Adrenal gland (tissue), 5 donors: ENCODE measurements around the gene PITX3.

Experiments used
- POLR2A ChIP-seq, 2 donors: fragments of 450-650 bp; IDR thresholded peaks; one replicate each; pipeline ENCODE4 v1.6.1; 2017; ENCODE audit warnings: antibody characterized with exemption in 2 of 2, mild to moderate bottlenecking in 2 of 2, moderate library complexity in 1 of 2
- TF ChIP-seq, protein P1 (sequence below), 6 experiments: fragments of 450-650 bp in 4 of 6; fragments of 200-600 bp in 2 of 6; sonication (generic) in 1 of 6; IDR thresholded peaks; 1 replicate in 5 of 6; 2 replicates in 1 of 6; pipeline versions ENCODE4 v1.5.1 to v1.8.0; 2016 to 2021; ENCODE audit warnings: antibody characterized with exemption in 6 of 6, mild to moderate bottlenecking in 2 of 6, moderate library complexity in 1 of 6
- donor health status: DM: no; HTN: no; CAD: no.

GRCh38 chr10:102188298-102188940, 52.9 kb downstream of the PITX3 start:
- TF ChIP-seq, protein P1, sequence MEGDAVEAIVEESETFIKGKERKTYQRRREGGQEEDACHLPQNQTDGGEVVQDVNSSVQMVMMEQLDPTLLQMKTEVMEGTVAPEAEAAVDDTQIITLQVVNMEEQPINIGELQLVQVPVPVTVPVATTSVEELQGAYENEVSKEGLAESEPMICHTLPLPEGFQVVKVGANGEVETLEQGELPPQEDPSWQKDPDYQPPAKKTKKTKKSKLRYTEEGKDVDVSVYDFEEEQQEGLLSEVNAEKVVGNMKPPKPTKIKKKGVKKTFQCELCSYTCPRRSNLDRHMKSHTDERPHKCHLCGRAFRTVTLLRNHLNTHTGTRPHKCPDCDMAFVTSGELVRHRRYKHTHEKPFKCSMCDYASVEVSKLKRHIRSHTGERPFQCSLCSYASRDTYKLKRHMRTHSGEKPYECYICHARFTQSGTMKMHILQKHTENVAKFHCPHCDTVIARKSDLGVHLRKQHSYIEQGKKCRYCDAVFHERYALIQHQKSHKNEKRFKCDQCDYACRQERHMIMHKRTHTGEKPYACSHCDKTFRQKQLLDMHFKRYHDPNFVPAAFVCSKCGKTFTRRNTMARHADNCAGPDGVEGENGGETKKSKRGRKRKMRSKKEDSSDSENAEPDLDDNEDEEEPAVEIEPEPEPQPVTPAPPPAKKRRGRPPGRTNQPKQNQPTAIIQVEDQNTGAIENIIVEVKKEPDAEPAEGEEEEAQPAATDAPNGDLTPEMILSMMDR (IDR thresholded peaks at IDR 0.05) = no peak
- TF ChIP-seq POLR2A (IDR thresholded peaks at IDR 0.05) = no peak
